Endothelial cell (in vitro differentiated cells): ENCODE measurements around the gene DOCK10. TPM values are rescaled to one million over a fixed set of nuclear protein-coding genes. Genes with fewer than 3 reads are reported as not detected.

ENCODE experiments used
- DNase-seq: peaks from one replicate; pipeline ENCODE4 v3.0.0; 2021; ENCODE audit warnings: low spot score
- H3K27ac Mint-ChIP-seq: one replicate; pipeline ENCODE4 v1.8.0; 2021; ENCODE audit warnings: mixed read lengths, inconsistent platforms; ENCODE audit not compliant: unreplicated experiment
- H3K27me3 Mint-ChIP-seq: one replicate; pipeline ENCODE4 v1.8.0; 2021; ENCODE audit warnings: mild to moderate bottlenecking, moderate library complexity, mixed read lengths, inconsistent platforms; ENCODE audit not compliant: unreplicated experiment
- H3K36me3 Mint-ChIP-seq: one replicate; pipeline ENCODE4 v1.8.0; 2021; ENCODE audit warnings: mild to moderate bottlenecking, low read depth, mixed read lengths, inconsistent platforms; ENCODE audit not compliant: unreplicated experiment
- H3K4me1 Mint-ChIP-seq: one replicate; pipeline ENCODE4 v1.8.0; 2021; ENCODE audit warnings: mild to moderate bottlenecking, mixed read lengths, inconsistent platforms; ENCODE audit not compliant: unreplicated experiment
- H3K4me3 Mint-ChIP-seq: one replicate; pipeline ENCODE4 v1.8.0; 2021; ENCODE audit warnings: mild to moderate bottlenecking, mixed read lengths, inconsistent platforms; ENCODE audit not compliant: unreplicated experiment
- H3K9me3 Mint-ChIP-seq: one replicate; pipeline ENCODE4 v1.8.0; 2021; ENCODE audit warnings: mixed read lengths, inconsistent platforms; ENCODE audit not compliant: unreplicated experiment
- microRNA-seq: library from miRNA; unstranded; fragments of <30 nt; microRNA quantifications from one replicate; pipeline ENCODE4, GENCODE V29; 2020; ENCODE audit not compliant: unreplicated experiment
- total RNA-seq: library from RNA; stranded (reverse); fragmentation: NEBNext Ultra II Directional; extraction: Animal tissue kit (Norgen Biotek cat#: 25700); gene quantifications from one replicate; pipeline ENCODE4 v1.2.1, GENCODE V29; 2021; ENCODE audit not compliant: unreplicated experiment
- TF ChIP-seq, protein P1 (sequence below): fragments of 200-600 bp; sonication (generic); IDR thresholded peaks from one replicate; pipeline ENCODE4 v1.5.0; 2021; ENCODE audit warnings: antibody characterized with exemption; ENCODE audit not compliant: unreplicated experiment

DOCK10 gene
- total RNA-seq, 1 donor from 2014 or later, result 7.6 TPM

DNA sequence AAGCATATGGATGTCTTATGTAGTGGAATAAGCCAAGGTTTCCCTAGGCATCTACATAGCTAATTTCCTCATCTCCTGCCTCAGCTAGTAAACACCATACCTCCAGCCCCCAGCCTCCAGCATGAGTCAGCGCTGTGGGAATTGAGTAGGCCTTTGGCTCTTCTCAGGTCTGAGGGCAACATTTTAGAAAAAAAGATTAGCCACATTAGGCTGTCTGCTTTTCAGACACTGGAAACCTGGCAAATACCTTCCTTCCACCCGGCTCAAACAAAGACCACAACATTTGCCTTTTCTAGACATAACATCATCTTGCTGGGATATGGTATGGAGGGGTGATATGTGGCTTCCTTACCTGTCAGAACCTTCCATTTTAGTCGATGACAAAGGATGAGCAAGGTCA is 320.0 kb downstream of the DOCK10 start:
- H3K4me3 Mint-ChIP-seq, result no peak overlapping the region
- H3K27ac Mint-ChIP-seq, result no peak overlapping the region
- TF ChIP-seq, protein P1, sequence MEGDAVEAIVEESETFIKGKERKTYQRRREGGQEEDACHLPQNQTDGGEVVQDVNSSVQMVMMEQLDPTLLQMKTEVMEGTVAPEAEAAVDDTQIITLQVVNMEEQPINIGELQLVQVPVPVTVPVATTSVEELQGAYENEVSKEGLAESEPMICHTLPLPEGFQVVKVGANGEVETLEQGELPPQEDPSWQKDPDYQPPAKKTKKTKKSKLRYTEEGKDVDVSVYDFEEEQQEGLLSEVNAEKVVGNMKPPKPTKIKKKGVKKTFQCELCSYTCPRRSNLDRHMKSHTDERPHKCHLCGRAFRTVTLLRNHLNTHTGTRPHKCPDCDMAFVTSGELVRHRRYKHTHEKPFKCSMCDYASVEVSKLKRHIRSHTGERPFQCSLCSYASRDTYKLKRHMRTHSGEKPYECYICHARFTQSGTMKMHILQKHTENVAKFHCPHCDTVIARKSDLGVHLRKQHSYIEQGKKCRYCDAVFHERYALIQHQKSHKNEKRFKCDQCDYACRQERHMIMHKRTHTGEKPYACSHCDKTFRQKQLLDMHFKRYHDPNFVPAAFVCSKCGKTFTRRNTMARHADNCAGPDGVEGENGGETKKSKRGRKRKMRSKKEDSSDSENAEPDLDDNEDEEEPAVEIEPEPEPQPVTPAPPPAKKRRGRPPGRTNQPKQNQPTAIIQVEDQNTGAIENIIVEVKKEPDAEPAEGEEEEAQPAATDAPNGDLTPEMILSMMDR, result no peak
- H3K9me3 Mint-ChIP-seq, result no peaks in the 10 kb centered on the region
- H3K27me3 Mint-ChIP-seq, result no peaks in the 10 kb centered on the region
- no peaks in the 10 kb centered on the region for H3K4me1 Mint-ChIP-seq
- H3K36me3 Mint-ChIP-seq, result no peaks in the 10 kb centered on the region
- DNase-seq, result no peak

DNA sequence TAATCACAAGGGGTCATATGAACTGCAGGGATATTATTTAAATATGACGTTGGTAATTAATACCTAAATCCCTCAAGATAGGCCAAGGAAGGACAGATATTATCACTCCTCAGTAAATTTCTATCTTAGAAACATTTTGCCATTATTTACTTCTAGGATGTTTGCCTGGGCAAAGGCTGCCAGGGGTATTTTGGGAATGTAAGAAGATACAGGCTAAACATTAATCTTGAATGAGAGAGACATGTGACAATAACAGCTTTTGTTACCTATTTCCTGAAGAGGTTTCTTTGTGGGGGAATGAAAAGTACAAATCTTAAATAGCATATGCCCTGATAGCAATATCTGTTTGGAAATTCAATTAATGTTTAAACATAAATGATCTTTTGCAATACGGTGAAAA is 325.3 kb downstream of the DOCK10 start:
- DNase-seq, result no peak
- Mint-ChIP-seq H3K9me3 (no peaks in the 10 kb centered on the region), H3K4me1 (no peaks in the 10 kb centered on the region), H3K4me3 (no peak overlapping the region), H3K36me3 (no peaks in the 10 kb centered on the region), H3K27me3 (no peaks in the 10 kb centered on the region), H3K27ac (no peak overlapping the region)
- TF ChIP-seq, protein P1, result no peak

DNA sequence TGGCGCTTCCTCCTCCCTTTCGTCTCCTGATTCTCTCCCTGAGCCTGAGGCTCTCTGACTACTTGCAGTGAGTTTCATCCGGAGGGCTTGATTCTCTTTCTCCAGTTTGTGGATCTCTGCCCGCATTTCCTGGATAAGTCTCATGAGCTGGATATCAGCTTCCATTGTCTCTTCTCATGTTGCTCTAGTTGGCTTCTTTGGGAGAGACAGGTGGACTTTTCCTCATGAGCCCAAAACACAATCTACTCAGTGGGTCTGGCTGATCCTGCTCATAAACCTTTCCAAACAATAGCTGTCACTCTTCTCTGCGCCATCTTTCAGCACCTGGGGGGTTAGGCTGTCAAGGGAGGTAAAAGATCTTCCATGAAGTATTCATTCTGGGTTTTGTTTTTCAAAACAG is 326.1 kb downstream of the DOCK10 start, which contains the start of gene CCDC195:
TSS of gene CCDC195 (minus strand) at position 165 of the 400 bp plus-strand sequence. CDS start at position 165, 0 bp downstream.
- TF ChIP-seq, protein P1, result no peak
- Mint-ChIP-seq H3K27me3 (no peaks in the 10 kb centered on the region), H3K4me3 (no peak within 1 kb of the TSS), H3K27ac (no peak within 1 kb of the TSS), H3K9me3 (no peaks in the 10 kb centered on the region), H3K4me1 (no peaks in the 10 kb centered on the region), H3K36me3 (no peaks in the 10 kb centered on the region)
- no peak for DNase-seq

Small RNA genes lying within 50 kb of the gene (microRNA-seq; reads per million reads assigned to microRNA genes)
- not detected for gene MIR4439
